Ramos (cell line): ENCODE results near the gene ABHD12.

Experiments used
- in situ Hi-C: fragments of 300-500 bp; cut with MboI; formaldehyde crosslinking; loops from one replicate; pipeline ENCODE4 v1.14.3; 2022; ENCODE audit warnings: low sequenced_read_pairs; ENCODE audit not compliant: unreplicated experiment

The ABHD12 gene

DNA sequence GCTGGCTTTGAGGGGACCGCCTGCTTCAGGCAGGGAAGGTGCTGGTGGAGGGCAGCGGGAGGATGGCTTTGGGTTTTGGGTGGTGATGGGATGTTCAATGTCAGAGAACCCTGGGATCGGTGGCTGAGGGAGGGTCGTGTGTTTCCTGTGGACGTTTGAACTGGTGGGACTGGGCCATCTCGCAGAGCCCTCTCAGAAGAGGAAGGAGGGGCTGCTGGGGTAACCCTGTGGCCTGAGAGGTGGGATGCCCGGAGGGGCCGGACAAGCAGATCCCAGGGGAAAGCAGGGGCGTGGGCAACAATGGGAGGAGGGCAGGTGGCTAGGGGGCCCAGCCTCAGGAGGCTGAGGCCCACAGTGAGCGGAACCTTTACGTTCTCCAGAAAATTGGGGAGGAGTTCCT lies 107.8 kb downstream of the ABHD12 start:
- in situ Hi-C loops: loop anchor here (10.0 kb wide), 1 partner anchor 288 kb away; the partner anchor contains the start of gene APMAP

DNA sequence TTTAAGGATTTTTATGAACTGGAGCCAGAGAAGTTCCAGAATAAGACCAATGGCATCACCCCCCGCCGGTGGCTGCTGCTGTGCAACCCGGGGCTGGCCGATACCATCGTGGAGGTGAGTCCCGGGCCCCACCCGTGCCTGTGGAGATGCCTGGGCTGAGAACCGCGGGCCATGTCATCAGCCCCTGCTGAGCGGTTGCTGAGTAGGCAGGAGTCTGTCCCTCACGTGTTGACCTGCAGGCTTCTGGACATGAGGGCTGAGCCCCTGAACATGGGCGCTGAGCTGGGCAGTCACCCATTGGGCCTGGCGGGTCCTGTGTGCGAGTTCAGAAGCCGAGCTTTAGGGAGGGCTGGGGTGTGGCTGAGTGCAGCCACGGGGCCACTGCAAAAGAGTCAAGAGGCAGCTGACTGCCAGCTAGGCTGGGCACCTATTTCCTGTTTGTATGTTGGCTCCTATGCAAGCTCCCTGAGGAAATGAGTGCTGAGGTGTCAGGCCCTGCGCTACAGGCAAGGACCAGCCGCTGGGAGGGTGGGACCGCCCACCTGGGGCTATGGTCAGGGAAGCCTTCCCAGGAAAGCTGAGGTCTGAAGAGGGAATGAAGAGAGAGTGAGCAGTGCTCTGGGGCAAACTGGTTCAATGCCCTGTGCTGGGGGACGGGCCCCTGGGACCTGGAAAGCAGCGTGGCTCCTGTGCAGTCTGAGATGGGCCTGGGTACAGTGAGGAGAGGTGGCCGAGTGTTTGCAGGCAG lies 108.4 kb downstream of the ABHD12 start:
- in situ Hi-C loops: loop anchor here (10.0 kb wide), 1 partner anchor 287 kb away; the partner anchor contains the start of gene APMAP

DNA sequence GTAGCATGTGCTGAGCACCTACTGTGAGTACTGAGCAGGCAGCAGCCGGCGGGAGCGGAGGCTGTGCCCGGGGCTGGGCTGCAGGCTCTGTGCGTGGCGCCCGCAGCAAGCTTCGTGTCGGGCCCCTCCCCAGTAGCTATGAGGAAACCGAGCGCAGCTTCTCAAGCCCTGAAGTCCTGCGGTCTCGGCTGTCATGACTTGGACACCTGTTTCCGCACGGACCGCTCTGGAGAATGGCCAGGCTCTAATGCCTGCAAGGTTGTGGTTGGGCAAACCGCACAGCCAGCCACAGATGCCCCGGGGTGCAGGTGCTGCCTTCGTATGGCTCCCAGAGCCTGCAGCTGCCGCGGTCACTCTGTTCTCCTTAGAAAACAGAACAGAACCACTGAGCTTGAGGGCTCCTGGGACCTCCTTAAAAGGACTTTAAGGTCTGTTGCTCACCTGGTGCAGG lies 109.1 kb downstream of the ABHD12 start:
- in situ Hi-C loops: loop anchor here (10.0 kb wide), 1 partner anchor 287 kb away; the partner anchor contains the start of gene APMAP

DNA sequence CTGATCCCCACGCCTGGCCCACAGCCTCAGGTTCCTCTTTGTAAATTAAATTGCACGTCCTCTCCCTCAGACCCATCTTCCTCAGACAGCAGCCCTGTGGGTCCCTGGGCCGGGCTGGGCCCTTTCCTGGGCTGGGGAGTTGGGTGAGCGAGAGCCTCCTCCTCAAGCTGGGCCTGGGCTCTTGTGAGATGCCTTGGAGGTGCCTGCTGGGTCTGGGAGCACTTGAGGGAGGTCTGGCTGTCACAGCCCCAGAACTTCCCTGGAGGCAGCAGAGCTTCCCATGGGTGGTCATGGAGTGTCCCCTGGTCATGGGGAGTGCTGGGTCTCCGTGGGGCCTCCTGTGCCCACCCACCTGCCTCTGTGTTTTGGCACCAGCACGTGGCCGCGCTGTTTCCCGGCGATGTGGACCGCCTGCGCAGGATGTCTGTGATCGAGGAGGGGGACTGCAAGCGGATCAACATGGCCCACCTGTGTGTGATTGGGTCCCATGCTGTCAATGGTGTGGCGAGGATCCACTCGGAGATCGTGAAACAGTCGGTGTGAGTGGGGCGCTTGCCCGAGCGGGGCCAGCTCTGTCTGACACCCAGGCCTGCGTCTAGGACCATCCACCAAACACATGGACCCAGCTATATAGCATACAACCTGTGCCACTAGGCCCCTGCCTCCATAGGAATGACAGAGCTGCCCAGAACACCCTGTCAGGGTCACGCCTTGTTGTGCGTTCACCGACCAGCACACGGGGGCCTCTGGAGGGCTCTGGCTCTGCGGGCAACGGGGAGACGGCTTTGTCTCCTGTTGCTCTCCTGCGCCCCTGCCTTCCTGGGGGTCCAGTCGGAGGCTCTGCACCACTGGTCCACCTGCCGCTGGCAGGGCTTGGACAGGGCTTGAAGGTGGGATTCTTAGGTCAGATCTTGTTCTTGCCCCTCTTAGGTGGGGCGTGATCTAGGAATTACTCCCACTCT lies 109.8 kb downstream of the ABHD12 start:
- in situ Hi-C loops: loop anchor here (10.0 kb wide), 1 partner anchor 286 kb away; the partner anchor contains the start of gene APMAP

DNA sequence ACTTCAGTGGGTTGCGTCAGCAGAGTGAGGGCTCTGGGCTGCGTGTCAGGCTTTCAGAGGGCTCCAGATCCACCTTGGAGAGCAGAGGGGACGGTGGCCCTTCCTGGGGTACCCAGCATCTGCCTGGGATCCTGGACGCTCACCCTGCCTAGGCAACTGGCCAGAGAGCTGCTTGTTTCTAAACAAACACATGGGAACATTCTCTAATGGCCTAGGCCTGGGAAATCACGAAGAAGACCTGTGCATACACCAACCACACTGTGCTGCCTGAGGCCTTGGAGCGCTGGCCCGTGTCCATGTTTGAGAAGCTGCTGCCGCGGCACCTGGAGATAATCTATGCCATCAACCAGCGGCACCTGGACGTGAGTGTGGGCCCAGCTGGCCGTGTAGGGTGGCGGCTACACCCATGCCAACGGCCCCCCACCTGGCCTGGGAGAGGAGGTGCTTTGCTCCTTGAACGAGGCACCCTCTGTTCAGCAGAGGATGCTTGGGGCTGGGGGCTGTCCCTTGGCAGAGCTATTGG lies 110.5 kb downstream of the ABHD12 start:
- in situ Hi-C loops: loop anchor here (10.0 kb wide), 1 partner anchor 285 kb away; the partner anchor contains the start of gene APMAP

DNA sequence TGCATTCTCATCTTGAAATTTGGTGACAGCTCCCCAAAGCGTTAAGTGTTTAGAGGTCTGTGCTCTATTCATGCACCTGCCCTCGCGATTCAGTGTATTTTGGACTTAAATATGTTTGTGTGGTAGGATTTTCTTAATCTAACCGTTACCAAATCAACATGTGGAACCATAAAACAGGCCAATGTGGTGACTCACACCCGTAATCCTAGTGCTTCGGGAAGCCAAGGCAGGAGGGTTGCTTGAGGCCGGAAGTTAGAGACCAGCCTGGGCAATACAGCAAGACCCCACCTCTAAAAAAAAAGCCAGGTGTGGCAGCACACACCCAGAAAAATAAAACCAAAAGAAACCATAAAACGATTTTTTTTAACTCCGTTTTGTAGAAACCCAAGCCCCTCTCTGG lies 111.2 kb downstream of the ABHD12 start:
- in situ Hi-C loops: no loop called here

DNA sequence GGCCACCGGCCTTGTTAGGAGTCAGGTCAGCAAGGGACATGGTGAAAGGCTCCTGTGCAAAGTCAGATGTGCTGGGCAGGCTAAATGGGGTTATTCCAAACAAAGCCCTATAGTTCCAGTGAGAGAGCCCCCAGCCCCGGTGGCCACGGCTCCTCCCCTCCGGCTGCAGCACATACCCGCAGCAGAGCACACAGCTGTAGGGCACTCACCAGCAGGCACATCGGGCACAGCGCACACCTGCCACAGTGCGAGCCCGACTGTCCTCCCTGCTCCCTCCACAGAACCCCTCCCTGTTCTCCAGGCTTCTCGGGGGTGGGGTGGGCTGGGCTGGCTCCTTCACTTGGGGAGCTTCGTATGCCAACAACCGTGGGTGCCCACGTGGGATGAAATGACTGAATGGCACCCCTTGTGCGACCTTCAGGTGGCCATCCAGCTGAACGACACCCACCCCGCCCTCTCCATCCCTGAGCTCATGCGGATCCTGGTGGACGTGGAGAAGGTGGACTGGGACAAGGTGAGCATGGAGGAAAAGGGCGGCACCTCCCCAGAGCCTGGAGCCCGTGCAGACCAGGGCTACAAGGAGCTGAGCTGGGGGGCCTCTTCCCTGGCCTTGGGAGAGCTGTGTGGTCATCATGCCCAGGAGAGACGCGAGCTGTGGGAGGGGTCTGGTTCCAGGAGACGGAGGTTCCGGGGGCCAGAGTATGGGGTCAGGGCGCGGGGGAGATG lies 111.8 kb downstream of the ABHD12 start:
- in situ Hi-C loops: no loop called here

DNA sequence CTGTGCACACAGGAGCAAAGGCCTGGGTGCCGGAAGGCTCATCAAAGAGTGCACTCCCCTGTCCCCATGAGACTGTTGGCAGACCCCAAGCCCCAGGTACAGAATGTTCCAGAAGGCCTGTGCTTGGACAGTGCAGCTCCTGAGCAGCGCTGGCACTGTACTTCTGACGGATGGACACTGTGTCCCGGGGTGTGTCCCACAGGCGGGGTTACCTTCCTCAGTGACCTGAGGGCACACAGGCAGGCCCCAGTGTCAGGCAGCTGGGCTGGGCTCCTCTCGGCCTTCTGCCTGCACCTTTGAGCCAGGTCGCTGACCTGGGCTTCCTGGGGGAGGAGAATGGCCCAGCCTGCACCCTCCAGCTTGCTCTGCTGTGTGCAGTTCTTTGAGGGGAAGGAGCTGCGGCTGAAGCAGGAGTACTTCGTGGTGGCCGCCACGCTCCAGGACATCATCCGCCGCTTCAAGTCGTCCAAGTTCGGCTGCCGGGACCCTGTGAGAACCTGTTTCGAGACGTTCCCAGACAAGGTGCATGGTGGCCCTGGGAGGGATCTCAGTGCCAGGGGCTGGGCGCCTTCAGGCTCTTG lies 112.6 kb downstream of the ABHD12 start:
- in situ Hi-C loops: no loop called here

DNA sequence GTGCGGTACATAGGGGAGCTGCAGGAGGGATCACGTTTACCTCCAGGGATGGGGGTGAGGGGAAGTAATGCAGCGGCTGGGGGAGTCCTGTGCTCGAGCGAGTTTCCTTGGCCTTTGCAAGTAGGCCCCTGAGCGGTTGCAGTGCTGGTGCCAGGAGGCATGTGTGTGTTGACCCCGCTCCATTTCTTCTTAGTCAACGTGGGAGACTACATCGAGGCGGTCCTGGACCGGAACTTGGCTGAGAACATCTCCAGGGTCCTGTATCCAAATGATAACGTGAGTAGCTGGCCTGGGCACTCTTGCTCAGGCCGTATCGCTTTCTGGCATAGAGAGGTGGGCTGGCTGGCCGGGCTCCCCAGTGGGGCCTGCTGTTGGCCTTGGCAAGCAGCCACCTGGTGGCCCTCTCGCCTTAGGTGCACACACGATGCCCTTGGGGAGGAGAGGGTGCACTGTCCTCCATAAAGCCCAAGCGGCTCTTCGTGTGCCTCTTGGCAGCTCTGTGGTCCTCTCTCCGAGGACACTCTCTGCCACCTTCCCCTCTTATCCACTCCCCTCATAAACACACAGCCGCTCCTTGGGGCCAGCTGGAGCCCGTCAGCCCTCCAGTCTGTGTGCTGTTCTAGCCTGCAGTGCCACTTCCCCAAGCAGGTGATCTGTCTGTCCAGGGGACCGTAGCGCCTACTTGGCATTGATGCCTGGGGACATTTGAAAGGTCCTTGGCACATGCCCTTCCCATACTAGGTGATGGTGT lies 113.4 kb downstream of the ABHD12 start:
- in situ Hi-C loops: no loop called here

DNA sequence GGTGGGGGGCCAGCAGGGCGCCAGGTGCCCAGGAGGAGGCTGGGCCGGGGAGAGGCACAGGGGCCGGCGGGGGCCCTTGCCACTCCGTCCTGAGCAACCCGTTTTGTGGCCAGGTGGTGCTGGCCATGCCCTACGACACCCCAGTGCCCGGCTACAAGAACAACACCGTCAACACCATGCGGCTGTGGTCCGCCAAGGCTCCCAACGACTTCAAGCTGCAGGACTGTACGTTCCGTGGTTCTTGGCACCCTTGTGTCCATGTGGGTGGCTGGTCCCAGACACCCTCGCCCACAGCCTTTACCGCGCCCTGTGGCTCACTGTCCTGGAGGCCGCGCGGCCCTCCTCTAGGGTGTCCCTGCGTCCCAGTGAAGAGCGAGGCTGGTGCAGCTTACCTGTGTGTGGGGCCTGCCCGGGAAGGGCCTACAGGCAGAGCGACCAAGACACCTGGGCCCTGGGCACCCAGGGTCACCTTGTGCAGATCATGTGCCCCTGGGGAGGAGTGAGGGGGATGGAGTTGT lies 114.0 kb downstream of the ABHD12 start:
- in situ Hi-C loops: no loop called here

DNA sequence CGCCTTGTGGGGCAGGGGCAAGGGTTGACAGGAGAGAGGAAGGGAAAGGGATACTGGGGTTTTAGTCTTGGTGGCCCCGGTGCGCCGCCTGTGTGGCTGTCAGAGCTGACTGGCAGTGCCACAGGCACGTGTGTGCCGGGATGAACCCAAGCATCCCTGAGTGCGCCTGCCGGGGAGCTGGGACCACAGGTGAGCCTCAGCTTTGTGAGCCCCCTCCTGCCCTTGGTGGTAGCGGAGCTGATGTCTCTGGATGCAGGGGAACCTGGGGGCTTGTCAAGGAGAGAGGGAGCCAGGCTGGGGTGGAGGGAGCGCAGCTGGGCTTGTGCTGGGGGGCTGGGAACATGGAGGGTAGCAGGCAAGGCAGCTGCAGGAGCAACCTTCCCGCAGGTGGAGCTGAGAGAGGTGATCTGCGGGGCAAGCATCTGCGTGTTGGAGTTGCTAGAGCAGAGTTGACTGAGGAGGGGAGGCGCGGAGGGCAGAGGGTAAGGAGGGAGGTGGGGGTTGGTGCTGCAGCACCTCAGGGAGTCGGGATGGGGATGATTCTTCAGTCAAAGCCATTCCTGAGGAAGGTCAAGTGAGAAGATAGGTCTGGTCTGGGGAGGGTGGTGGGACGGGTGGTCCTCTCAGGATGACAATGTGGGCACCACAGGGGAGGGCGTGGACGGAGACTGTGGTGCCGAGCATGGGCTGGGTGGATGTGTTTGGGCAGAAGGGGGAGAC lies 114.7 kb downstream of the ABHD12 start:
- in situ Hi-C loops: no loop called here

DNA sequence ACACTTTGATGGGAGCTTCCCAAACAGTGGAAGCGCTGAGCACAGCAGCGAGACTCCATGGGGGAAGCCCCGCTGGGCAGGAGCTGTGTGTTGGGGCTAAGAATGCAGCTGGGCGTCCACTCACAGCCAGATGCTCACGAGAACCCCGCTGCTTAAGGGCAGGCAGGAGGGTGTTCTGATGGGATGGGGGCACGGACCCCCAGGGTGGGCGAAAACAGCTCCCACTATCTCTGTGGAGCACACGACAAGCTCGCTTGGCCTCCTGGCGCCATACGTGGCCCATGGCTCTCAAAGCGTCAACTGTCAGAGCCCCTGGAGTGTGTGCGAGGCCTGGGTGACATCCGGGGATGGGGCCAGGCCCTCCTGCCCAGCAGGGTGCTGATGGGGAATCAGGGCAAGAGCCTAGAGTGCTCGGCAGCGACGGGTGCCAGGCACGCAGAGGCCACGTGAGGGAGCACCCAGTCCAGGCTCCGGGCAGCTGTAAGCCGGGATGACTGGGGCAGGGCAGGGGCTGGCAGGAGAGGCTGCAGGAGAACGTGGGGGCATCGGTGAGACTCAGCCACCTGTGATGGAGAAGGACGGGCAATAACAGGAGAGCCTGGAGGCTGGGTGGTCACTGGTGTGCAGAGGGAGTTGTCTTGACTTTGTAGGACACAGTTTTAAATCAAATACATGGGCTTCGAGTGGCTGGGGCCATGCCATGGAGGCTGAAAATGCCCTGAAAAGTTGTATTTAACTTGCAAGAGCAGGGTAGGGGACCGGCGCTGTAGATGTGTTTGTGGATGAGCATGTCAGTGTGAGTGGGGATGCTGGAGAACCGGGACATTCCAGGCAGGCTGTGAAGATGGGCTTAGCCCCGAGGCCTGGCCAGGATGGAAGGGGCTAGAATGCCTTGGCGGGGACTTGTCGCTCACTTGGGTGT lies 115.5 kb downstream of the ABHD12 start:
- in situ Hi-C loops: no loop called here

DNA sequence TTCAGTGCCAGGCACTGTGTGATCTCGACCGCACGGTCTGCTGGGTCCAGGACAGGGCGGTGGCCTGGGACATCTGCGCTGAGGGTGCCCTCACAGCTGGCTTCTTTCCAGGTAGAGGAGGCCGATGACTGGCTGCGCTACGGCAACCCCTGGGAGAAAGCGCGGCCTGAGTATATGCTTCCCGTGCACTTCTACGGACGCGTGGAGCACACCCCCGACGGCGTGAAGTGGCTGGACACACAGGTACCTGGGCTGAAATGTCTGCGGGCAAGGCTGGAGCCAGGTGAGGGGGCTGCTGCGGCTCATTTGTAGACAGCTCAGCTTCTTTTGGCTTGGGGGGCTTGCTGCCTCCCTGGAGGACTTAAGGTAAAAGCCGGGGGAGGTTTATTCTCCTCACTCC lies 116.2 kb downstream of the ABHD12 start:
- in situ Hi-C loops: no loop called here

DNA sequence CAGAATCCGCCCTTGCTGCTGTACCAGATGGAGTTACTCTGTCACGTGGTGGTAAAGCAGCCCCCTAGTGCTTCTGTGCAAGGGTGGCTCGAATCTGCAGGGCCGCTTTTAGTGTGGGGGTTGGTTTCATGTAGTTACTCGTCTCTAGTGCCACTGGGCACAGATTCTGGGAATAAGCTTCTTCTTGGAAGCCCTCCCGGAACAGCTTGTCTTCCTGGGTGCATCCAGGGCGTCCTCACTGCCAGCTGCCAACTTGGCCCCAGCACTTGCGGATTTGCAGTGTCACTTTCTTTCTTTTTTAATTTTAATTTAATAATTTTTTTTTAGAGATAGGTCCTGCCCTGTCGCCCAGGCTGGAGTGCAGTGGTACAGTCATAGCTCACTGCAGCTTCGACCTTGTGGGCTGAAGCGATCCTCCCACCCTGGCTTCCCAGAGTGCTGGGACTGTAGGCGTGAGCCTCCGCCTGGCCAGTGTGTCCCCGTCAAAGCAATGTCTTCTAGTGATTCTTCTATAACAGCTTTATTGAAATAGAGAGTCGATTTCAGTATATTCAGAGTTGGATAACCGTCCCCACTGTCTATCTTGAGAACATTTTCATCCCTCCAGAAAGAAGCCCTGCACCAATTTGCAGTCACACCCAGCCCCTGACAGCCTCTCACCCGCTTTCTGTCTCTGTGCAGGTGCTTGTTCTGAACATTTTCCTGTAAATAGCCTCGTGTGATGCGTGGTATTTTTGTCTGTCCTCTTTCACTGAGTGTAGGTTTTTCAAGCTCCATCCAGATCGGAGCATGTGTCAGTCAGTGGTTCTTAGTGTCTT lies 116.9 kb downstream of the ABHD12 start:
- in situ Hi-C loops: no loop called here

DNA sequence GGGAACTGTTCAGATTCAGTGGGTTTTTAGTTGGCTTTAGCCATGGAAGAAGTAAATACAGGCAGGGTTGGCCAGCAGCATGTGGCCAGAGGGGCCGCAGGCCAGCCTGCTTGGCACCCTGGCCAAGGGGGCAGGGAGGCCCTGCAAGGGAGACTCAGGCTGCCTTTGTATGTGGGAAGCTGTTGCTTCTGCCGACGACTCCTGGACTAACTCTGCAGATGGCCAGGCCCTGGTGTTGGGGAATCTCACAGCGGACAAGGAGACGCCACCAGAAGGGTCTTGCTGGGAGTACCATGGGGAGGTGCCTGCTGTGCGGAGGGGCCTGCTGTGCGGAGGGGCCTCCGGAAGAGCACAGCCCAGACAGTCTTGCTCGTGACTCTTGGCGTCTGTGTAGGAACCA lies 117.6 kb downstream of the ABHD12 start:
- in situ Hi-C loops: no loop called here
